Bone marrow (tissue), 2 donors: Measurements from ENCODE around the gene C5orf24.
A peak's percentile ranks its signal among the peaks of the same experiment; 100 is the strongest.
"Not testable (repeated sequence)": the region's sequence is repeated elsewhere in the genome, so short reads cannot be mapped to it uniquely, and the experiment has no call there.

Experiments used
- DNase-seq, 2 donors: peaks; one replicate each; lab custom pipeline; 2025; lab: John Stamatoyannopoulos, UW

C5orf24 gene

DNA sequence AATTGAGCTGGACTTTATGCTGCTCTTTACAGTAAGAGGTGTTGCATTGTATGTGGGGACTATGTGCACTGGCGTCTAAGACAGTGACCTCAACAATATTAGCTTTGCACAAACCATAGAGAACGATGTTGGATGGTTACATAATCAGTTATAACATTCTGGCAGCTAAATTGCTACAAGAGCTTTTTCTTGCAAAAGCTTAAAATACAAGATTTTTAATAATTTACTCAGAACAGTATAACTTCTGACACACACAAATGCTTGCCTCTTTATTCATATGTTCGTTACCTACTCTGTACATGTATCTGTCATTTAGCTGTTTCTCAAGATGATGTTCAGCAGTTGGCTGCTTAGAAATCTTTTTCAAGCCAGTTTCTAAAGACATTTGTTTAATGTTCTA, 11.6 kb downstream of the C5orf24 start:
- no peak for DNase-seq

DNA sequence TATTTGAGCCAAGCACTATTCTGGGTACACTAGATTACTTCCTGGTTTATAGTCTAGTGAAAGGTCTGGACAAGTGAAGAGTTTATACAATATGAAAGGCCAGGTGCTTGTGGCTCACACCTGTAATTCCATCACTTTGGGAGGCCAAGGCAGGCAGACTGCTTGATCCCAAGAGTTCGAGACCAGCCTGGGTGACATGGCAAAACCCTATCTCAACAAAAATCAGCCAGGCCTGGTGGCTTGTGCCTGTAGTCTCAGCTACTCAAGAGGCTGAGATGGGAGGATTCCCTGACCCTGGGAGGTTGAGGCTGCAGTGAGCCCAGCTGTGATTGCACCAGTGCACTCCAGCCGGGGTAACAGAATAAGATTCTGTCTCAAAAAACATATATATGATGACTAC, 18.9 kb downstream of the C5orf24 start:
- DNase-seq: no peak

GRCh38 chr5:134873494-134873893, 27.7 kb downstream of the C5orf24 start:
- no peak for DNase-seq

DNA sequence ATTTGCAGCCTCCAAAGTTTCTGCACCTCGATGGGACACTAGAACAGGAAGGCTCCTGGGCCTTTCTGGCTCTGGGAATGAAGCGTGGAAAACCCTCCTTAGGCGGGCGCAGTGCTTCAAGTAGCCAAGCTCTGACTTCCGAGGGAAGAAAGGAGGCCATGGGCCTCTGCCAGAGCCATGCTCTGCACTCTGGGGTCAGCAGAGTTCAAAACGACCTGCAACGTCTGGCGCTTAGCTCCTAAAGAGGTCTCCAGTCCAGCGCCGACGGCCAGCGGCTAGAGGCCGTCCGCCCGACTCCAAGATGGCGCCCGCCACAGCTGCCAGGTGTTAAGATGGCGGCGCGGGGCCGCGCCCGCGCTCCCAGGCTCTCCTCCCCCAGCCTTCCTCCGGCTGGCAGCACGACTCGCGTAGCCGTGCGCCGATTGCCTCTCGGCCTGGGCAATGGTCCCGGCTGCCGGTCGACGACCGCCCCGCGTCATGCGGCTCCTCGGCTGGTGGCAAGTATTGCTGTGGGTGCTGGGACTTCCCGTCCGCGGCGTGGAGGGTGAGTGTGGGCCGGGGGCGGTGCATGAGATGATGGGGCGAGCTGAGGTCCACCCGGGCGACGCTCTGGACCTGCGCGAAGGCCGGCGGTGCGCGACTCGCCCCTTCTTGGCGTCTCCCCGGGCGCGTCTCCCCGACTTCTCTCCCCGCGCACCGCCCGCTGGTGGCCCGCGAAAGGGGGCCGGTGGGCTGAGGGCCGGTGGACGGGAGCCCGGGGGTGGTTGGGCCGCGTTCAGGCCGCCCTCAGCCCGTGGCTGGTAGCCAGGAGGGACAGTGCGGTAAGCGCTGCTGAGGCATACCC, 28.4 kb downstream of the C5orf24 start, which contains the start of gene TXNDC15:
Gene TXNDC15, plus strand, starts transcription at position 385 of the 844 bp plus-strand sequence. Its CDS starts 57 bp downstream, at position 442.
- peak; percentile 58 to 75 for DNase-seq

- peak in 1 of 2 donors; percentile 30 for DNase-seq
Observed at GRCh38 chr5:134874831-134875655, 29.3 kb downstream of the C5orf24 start.

DNA sequence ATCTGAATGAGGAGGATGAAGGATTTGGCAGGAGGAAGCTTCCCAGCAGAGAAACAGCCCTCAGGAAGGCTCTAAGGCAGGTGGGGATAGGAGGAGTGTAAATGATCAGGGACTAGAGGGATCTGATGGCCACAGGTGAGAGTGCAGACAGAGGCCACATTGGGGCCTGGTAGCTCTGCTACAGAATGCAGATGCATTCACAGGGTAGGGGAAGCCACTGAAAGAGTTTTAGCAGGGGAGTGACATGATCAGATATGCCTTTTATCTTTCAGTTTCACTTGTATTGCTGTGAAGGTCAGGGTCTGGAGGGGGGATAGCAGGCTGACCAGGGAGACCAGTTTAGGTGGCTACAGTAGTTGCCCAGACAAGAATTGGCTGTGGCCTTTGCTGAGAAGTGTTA, 31.4 kb downstream of the C5orf24 start:
- no peak for DNase-seq

GRCh38 chr5:134878403-134878802, 32.6 kb downstream of the C5orf24 start:
- DNase-seq: no peak

DNA sequence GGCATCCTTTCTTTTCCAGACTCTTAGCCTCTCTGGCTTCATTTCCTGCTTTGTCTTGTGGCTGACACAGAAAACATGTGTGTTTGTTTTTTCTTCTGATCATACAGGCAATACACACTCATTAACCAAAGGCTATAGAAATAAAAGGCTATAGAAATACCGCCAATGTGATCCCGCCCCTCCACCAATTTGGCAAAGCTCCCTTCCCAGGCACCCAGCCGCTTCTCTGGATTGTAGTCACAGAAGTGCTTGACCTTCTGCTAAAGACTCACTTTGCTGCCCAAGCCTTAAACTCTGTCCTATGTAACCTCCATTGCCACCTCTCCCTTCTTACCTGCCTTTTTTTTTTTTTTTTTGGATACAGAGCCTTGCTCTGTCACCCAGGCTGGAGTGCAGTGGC, 33.7 kb downstream of the C5orf24 start:
- DNase-seq: no peak

DNA sequence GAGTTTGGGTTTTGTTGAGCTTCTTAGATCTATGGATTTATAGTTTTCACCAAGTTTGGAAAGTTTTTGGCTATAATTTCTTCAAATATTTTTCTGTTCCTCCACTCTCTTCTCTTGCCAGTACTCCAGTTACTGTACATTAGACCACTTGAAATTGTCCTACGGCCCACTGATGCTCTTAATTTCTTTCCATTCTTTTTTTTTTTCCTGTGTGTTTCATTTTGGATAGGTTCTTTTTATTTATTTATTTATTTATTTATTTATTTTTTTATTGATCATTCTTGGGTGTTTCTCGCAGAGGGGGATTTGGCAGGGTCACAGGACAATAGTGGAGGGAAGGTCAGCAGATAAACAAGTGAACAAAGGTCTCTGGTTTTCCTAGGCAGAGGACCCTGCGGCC, 35.2 kb downstream of the C5orf24 start:
- not testable (repeated sequence) for DNase-seq

DNA sequence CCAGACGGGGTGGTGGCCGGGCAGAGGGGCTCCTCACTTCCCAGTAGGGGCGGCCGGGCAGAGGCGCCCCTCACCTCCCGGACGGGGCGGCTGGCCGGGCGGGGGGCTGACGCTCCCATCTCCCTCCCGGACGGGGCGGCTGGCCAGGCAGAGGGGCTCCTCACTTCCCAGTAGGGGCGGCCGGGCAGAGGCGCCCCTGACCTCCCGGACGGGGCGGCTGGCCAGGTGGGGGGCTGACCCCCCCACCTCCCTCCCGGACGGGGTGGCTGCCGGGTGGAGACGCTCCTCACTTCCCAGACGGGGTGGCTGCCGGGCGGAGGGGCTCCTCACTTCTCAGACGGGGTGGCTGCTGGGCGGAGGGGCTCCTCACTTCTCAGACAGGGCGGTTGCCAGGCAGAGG, 35.9 kb downstream of the C5orf24 start:
- not testable (repeated sequence) for DNase-seq

GRCh38 chr5:134887593-134888159, 41.9 kb downstream of the C5orf24 start:
- DNase-seq: no peak

GRCh38 chr5:134889335-134889734, 43.6 kb downstream of the C5orf24 start:
- no peak for DNase-seq

- DNase-seq: no peak
Observed at GRCh38 chr5:134891473-134891872, 45.7 kb downstream of the C5orf24 start.

DNA sequence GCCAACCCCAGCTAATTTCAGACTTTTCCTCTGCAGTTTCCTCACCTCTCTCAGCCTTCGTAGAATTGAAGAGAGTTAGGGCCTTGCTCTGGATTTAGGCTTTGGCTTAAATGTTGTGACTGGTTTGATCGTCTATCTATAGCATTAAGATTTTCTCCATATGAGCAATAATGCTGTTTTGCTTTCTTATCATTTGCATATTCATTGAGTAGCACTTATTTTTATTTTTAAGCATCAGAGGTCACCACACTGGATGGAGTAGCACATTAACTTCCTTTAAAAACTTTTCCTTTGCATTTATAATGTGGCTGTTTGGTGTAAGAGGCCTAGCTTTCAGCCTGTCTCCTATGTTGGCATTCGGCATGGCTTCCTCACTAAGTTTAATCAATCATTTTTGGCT, 46.5 kb downstream of the C5orf24 start:
- DNase-seq: no peak

- DNase-seq: no peak
Observed at GRCh38 chr5:134892926-134893325, 47.2 kb downstream of the C5orf24 start.

DNA sequence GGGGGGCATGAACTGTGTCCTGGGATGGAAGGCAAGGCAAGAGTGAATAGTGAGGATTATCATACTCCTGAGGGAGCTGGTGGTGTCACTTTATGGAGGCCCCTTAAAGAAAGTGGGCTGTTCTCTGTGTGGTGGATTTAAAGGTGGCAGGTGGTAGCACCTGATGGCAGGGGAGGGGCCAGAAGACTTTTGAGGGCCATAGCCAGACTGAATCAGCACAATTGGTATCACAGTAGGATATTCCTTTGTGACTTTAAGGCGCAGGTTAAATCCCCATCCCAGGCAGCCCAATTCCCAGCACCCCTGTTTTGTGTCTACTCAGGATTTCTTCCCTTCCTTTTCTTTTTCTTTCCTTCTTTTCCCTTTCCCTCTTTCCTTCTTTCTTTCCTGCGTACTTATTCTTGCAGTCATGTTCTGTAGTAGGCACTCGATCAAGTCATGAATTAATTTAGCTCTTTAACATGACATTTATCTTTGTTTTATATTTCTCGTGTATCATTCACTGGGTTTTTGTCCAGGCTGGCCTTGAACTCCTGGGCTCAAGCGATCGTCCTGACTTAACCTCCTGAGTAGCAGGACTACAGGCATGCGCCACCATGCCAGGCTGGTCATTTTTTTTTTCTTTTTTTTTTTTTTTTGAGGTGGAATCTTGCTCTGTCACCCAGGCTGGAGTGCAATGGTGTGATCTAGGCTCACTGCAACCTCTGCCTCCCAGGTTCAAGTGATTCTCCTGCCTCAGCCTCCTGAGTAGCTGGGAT, 48.2 kb downstream of the C5orf24 start:
- DNase-seq: no peak

DNA sequence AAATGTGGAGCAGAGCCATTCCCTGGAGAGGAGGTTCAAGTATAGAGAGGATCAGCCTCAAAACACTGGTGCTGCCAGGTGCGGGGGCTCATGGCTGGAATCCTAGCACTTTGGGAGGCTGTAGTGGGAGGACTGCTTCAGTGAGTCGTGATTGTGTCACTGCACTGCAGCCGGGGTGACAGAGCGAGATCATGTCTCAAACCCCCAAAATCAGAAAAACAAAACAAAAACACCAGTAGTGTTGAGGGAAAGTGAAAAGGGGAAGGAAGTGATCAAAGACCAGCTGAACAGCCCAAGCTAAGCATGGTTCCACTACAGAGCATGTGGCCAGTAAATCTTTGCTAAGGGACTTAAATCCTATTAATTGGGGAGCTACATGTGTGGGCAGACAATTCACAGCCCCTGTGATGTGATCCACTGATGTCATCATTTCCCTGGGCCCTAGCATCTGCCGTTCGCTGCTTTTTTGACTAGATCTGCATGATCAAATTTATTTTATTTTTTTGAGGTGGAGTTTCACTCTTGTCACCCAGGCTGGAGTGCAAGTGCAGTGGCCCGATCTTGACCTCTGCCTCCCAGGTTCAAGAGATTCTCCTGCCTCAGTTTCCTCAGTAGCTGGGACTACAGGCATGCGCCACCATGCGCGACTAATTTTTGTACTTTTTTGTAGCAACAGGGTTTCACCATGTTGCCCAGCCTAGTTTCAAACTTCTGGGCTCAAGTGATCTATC, 56.5 kb downstream of the C5orf24 start:
- peak in 1 of 2 donors; percentile 81 for DNase-seq

GRCh38 chr5:134904610-134905245, 59.0 kb downstream of the C5orf24 start, which contains the start of gene PCBD2:
Gene PCBD2, plus strand, starts transcription at chr5:134905131. Its CDS starts 9 bp downstream, at chr5:134905140.
- peak; percentile 68 to 96 for DNase-seq

- peak; percentile 65 to 84 for DNase-seq
Observed at GRCh38 chr5:134905246-134905996, 59.7 kb downstream of the C5orf24 start.

- no peak for DNase-seq
Observed at GRCh38 chr5:134906811-134907210, 61.0 kb downstream of the C5orf24 start.
